Trophoblast cell (in vitro differentiated cells and primary cell): ENCODE results near the gene PAX2.

Experiments
- DNase-seq, 2 donors: peaks; one replicate each; pipeline ENCODE4 v3.0.0-alpha.2; 2016
- H2AFZ ChIP-seq: 2 replicates; pipeline ENCODE4 v1.6.1; 2013; ENCODE audit warnings: low read length, moderate library complexity, mild to moderate bottlenecking; ENCODE audit not compliant: insufficient read depth, poor library complexity
- H2AK5ac ChIP-seq: 2 replicates; pipeline ENCODE4 v1.6.1; 2013; ENCODE audit warnings: mild to moderate bottlenecking, low read length
- H2BK120ac ChIP-seq: 2 replicates; pipeline ENCODE4 v1.6.1; 2013; ENCODE audit warnings: low read length, mild to moderate bottlenecking, moderate library complexity; ENCODE audit not compliant: insufficient read depth, poor library complexity
- H2BK12ac ChIP-seq: 2 replicates; pipeline ENCODE4 v1.6.1; 2013; ENCODE audit warnings: mild to moderate bottlenecking, low read length, moderate library complexity
- H2BK5ac ChIP-seq: 2 replicates; pipeline ENCODE4 v1.6.1; 2013; ENCODE audit warnings: low read length, low read depth, moderate library complexity, mild to moderate bottlenecking; ENCODE audit not compliant: poor library complexity
- H3K14ac ChIP-seq: 2 replicates; pipeline ENCODE4 v1.6.1; 2013; ENCODE audit warnings: mild to moderate bottlenecking, low read length
- H3K18ac ChIP-seq: 2 replicates; pipeline ENCODE4 v1.6.1; 2013; ENCODE audit warnings: mild to moderate bottlenecking, low read length
- H3K23ac ChIP-seq: 2 replicates; pipeline ENCODE4 v1.6.1; 2013; ENCODE audit warnings: low read length
- H3K27ac ChIP-seq: 2 replicates; pipeline ENCODE4 v1.5.1; 2013; ENCODE audit warnings: low read depth, mild to moderate bottlenecking, inconsistent platforms, low read length, moderate library complexity
- H3K27me3 ChIP-seq: 2 replicates; pipeline ENCODE4 v1.6.1; 2013; ENCODE audit warnings: inconsistent platforms, mild to moderate bottlenecking, low read length, moderate library complexity; ENCODE audit not compliant: insufficient read depth
- H3K36me3 ChIP-seq, 2 experiments: 1 replicate in 1 of 2; 2 replicates in 1 of 2; pipeline ENCODE4 v1.6.1; 2013; ENCODE audit warnings: low read length in 2 of 2, mild to moderate bottlenecking in 2 of 2, moderate library complexity in 1 of 2; ENCODE audit not compliant: insufficient read depth in 2 of 2, control insufficient read depth in 1 of 2
- H3K4ac ChIP-seq: 2 replicates; pipeline ENCODE4 v1.6.1; 2013; ENCODE audit warnings: low read depth, mild to moderate bottlenecking, low read length, moderate library complexity
- H3K4me1 ChIP-seq, 2 experiments: 1 replicate in 1 of 2; 2 replicates in 1 of 2; pipeline ENCODE4 v1.6.1; 2013; ENCODE audit warnings: low read length in 2 of 2, mild to moderate bottlenecking in 2 of 2, moderate library complexity in 1 of 2; ENCODE audit not compliant: insufficient read depth in 2 of 2, control insufficient read depth in 1 of 2
- H3K4me2 ChIP-seq: 2 replicates; pipeline ENCODE4 v1.6.1; 2013; ENCODE audit warnings: inconsistent platforms, mild to moderate bottlenecking, low read length, moderate library complexity
- H3K4me3 ChIP-seq: 2 replicates; pipeline ENCODE4 v1.5.1; 2013; ENCODE audit warnings: mild to moderate bottlenecking, low read depth, low read length, inconsistent platforms
- H3K79me1 ChIP-seq: one replicate; pipeline ENCODE4 v1.6.1; 2013; ENCODE audit warnings: low read length
- H3K79me2 ChIP-seq: 2 replicates; pipeline ENCODE4 v1.6.1; 2013; ENCODE audit warnings: low read length, mild to moderate bottlenecking; ENCODE audit not compliant: control insufficient read depth, insufficient read depth, poor library complexity
- H3K9ac ChIP-seq: 2 replicates; pipeline ENCODE4 v1.6.1; 2013; ENCODE audit warnings: mild to moderate bottlenecking, low read length
- H3K9me3 ChIP-seq: 2 replicates; pipeline ENCODE4 v1.6.1; 2013; ENCODE audit warnings: low read depth, mild to moderate bottlenecking, control low read depth, inconsistent platforms, low read length; ENCODE audit not compliant: insufficient read depth
- H4K12ac ChIP-seq: 2 replicates; pipeline ENCODE4 v1.6.1; 2013; ENCODE audit warnings: low read depth, mild to moderate bottlenecking, low read length, moderate library complexity
- H4K8ac ChIP-seq: 2 replicates; pipeline ENCODE4 v1.6.1; 2013; ENCODE audit warnings: low read depth, mild to moderate bottlenecking, low read length, moderate library complexity
- H4K91ac ChIP-seq: one replicate; pipeline ENCODE4 v1.6.1; 2013; ENCODE audit warnings: low read depth, mild to moderate bottlenecking, low read length, moderate library complexity
- WGBS: extraction: QIAGEN DNeasy Blood & Tissue Kit; methylation state at CpG from one replicate; pipeline ENCODE4 v1.1.7; 2013; ENCODE audit warnings: missing lambda C conversion rate; ENCODE audit not compliant: insufficient read length, insufficient coverage; ENCODE audit errors: extremely low coverage; 5-methylcytosine and 5-hydroxymethylcytosine counted together

PAX2 gene

GRCh38 chr10:100866575-100867098, 121.3 kb downstream of the PAX2 start:
- no peak overlapping the region for H3K4me3 ChIP-seq
- no CpG with 5 or more reads among the region's 21 CpGs for WGBS

DNA sequence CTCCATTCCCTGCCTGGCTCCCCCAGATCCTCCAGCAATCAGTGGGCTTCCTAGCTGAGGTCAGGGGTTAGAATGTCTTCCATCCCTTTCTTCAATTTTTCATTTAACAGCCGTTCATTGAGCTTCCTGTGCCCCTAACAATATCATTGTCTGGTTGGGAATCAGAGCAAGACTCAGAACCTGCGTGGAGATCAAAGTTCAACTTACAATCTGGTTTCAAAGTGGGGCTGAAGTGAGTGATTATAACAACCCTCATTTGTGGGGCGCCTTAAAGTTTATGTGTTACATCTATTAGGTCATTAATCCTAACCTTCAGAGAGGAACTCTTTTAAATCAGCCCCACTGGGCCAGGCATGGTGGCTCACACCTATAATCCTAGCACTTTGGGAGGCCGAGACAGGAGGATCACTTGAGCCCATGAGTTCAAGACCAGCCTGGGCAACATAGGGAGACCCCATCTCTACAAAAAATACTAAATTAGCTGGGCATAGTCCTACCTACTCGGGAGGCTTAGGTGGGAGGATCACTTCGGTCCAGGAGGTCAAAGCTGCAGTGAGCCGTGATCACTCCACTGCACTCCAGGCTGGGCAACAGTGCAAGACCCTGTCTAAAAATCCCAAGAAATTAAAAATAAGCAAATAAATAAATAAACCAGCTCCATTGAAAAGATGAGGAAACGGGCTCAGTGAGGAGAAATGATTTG, 122.0 kb downstream of the PAX2 start:
- Histone ChIP-seq H4K8ac (no peak overlapping the region), H3K23ac (no peak overlapping the region), H3K79me2 (no peaks in the 10 kb centered on the region), H4K91ac (no peak overlapping the region), H2AK5ac (no peak overlapping the region), H3K4me1 (no peaks in the 10 kb centered on the region), H3K79me1 (no peaks in the 10 kb centered on the region), H3K27me3 (peaks cover 28% of the 10 kb centered on the region), H3K9ac (no peak overlapping the region), H2BK12ac (no peak overlapping the region), H2BK120ac (no peak overlapping the region), H2AFZ (no peak overlapping the region), H3K9me3 (peaks cover 2% of the 10 kb centered on the region), H4K12ac (no peak overlapping the region), H3K27ac (no peak overlapping the region), H3K4ac (no peak overlapping the region), H3K18ac (no peak overlapping the region), H3K4me2 (no peak overlapping the region), H3K36me3 (no peaks in the 10 kb centered on the region), H2BK5ac (no peak overlapping the region), H3K14ac (no peak overlapping the region), H3K4me3 (no peak overlapping the region)
- no CpG with 5 or more reads among the region's 8 CpGs for WGBS
- no peak for DNase-seq

More at GRCh38 chr10:100866575-100867098, 121.3 kb downstream of the PAX2 start:
- Histone ChIP-seq H2AFZ (no peak overlapping the region), H4K8ac (no peak overlapping the region), H3K27me3 (peaks cover 28% of the 10 kb centered on the region), H2AK5ac (no peak overlapping the region), H3K9ac (no peak overlapping the region), H3K23ac (no peak overlapping the region), H3K4me1 (no peaks in the 10 kb centered on the region), H3K27ac (no peak overlapping the region), H3K14ac (no peak overlapping the region), H3K4me2 (no peak overlapping the region), H2BK12ac (no peak overlapping the region), H3K79me2 (no peaks in the 10 kb centered on the region), H3K79me1 (no peaks in the 10 kb centered on the region), H3K9me3 (peaks cover 2% of the 10 kb centered on the region), H2BK5ac (no peak overlapping the region), H4K91ac (no peak overlapping the region), H4K12ac (no peak overlapping the region), H3K18ac (no peak overlapping the region), H3K36me3 (no peaks in the 10 kb centered on the region), H3K4ac (no peak overlapping the region), H2BK120ac (no peak overlapping the region)
- no peak for DNase-seq

GRCh38 chr10:100868382-100868781, 123.0 kb downstream of the PAX2 start:
- Histone ChIP-seq H3K27ac (no peak overlapping the region), H3K4ac (no peak overlapping the region), H3K79me2 (no peaks in the 10 kb centered on the region), H3K27me3 (peaks cover 28% of the 10 kb centered on the region), H3K79me1 (no peaks in the 10 kb centered on the region), H3K4me1 (no peaks in the 10 kb centered on the region), H3K23ac (no peak overlapping the region), H4K12ac (no peak overlapping the region), H2BK120ac (no peak overlapping the region), H3K9ac (no peak overlapping the region), H3K36me3 (no peaks in the 10 kb centered on the region), H3K4me2 (no peak overlapping the region), H4K91ac (no peak overlapping the region), H3K14ac (no peak overlapping the region), H2BK5ac (no peak overlapping the region), H2BK12ac (no peak overlapping the region), H2AFZ (no peak overlapping the region), H3K4me3 (no peak overlapping the region), H3K18ac (no peak overlapping the region), H3K9me3 (peaks cover 2% of the 10 kb centered on the region), H4K8ac (no peak overlapping the region), H2AK5ac (no peak overlapping the region)
- DNase-seq, result no peak
- WGBS, result no CpG with 5 or more reads among the region's 3 CpGs

GRCh38 chr10:100869399-100869798, 124.0 kb downstream of the PAX2 start:
- Histone ChIP-seq H3K9ac (no peak overlapping the region), H3K4me1 (no peaks in the 10 kb centered on the region), H3K27me3 (peaks cover 28% of the 10 kb centered on the region)

More at GRCh38 chr10:100869399-100869798, 124.0 kb downstream of the PAX2 start:
- H3K14ac ChIP-seq, result no peak overlapping the region
- no peaks in the 10 kb centered on the region for H3K36me3 ChIP-seq
- no peaks in the 10 kb centered on the region for H3K79me1 ChIP-seq
- H4K12ac ChIP-seq, result no peak overlapping the region
- H4K8ac ChIP-seq, result no peak overlapping the region
- no peak overlapping the region for H2AK5ac ChIP-seq
- no CpG with 5 or more reads among the region's 4 CpGs for WGBS
- no peak overlapping the region for H3K4me2 ChIP-seq
- H3K4me3 ChIP-seq, result no peak overlapping the region
- no peak overlapping the region for H3K18ac ChIP-seq
- H2BK12ac ChIP-seq, result no peak overlapping the region
- no peak overlapping the region for H4K91ac ChIP-seq
- no peak overlapping the region for H3K4ac ChIP-seq
- H3K9me3 ChIP-seq, result peaks cover 2% of the 10 kb centered on the region
- no peak overlapping the region for H2BK5ac ChIP-seq
- no peak overlapping the region for H3K27ac ChIP-seq
- H2AFZ ChIP-seq, result no peak overlapping the region
- H2BK120ac ChIP-seq, result no peak overlapping the region
- DNase-seq, result no peak
- H3K23ac ChIP-seq, result no peak overlapping the region
- no peaks in the 10 kb centered on the region for H3K79me2 ChIP-seq
